Nephron (organoid): Measurements from ENCODE around the gene TMTC2.
A peak's percentile ranks its signal among the peaks of the same experiment; 100 is the strongest.

Source experiments
- H3K27ac Mint-ChIP-seq, 3 experiments: 2 replicates each; pipeline ENCODE4 v1.8.0; 2020; ENCODE audit warnings: mixed read lengths in 3 of 3, mild to moderate bottlenecking in 2 of 3, moderate library complexity in 1 of 3
- H3K27me3 Mint-ChIP-seq: 2 replicates; pipeline ENCODE4 v1.8.0; 2021; ENCODE audit warnings: low read depth, mild to moderate bottlenecking, moderate library complexity, mixed read lengths
- H3K36me3 Mint-ChIP-seq: 2 replicates; pipeline ENCODE4 v1.8.0; 2020; ENCODE audit warnings: low read depth, mixed read lengths
- H3K4me1 Mint-ChIP-seq: 2 replicates; pipeline ENCODE4 v1.8.0; 2020; ENCODE audit warnings: mixed read lengths
- H3K4me3 Mint-ChIP-seq, 3 experiments: 2 replicates each; pipeline ENCODE4 v1.8.0; 2020; ENCODE audit warnings: mild to moderate bottlenecking in 3 of 3, mixed read lengths in 3 of 3, moderate library complexity in 2 of 3
- H3K9me3 Mint-ChIP-seq: 2 replicates; pipeline ENCODE4 v1.8.0; 2020; ENCODE audit warnings: mixed read lengths
- TF ChIP-seq, protein P1 (sequence below), 3 experiments: fragments of 200-600 bp; sonication (generic); IDR thresholded peaks; one replicate each; pipeline ENCODE4 v1.5.0; 2021; ENCODE audit warnings: antibody characterized with exemption in 3 of 3; ENCODE audit not compliant: unreplicated experiment in 3 of 3

Gene TMTC2

DNA sequence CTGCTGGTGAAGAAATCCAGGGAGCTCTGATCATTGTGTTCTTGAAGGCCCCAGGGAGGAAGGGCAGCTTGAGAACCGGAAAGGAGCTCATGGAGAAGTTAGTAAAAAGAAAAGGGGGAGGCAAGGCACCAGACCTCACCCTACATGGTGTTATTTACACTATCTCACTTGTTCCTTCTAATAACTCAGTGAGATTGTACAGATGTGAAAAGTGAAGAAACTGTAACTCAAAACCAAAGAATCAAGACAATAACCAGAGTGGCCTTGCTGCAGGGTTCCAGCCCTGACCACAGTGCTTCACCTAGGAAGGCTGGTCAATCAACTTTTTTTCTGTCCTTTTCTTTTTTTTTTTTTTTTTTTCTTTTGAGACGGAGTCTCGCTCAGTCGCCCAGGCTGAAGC is 353.6 kb downstream of the TMTC2 start:
- TF ChIP-seq, protein P1, sequence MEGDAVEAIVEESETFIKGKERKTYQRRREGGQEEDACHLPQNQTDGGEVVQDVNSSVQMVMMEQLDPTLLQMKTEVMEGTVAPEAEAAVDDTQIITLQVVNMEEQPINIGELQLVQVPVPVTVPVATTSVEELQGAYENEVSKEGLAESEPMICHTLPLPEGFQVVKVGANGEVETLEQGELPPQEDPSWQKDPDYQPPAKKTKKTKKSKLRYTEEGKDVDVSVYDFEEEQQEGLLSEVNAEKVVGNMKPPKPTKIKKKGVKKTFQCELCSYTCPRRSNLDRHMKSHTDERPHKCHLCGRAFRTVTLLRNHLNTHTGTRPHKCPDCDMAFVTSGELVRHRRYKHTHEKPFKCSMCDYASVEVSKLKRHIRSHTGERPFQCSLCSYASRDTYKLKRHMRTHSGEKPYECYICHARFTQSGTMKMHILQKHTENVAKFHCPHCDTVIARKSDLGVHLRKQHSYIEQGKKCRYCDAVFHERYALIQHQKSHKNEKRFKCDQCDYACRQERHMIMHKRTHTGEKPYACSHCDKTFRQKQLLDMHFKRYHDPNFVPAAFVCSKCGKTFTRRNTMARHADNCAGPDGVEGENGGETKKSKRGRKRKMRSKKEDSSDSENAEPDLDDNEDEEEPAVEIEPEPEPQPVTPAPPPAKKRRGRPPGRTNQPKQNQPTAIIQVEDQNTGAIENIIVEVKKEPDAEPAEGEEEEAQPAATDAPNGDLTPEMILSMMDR (IDR thresholded peaks at IDR 0.05; ENCODE audit: unreplicated experiment in 3 of 3) = no peak
- H3K27me3 Mint-ChIP-seq = no peaks in the 10 kb centered on the region
- peaks cover 10% of the 10 kb centered on the region for H3K4me1 Mint-ChIP-seq
- no peaks in the 10 kb centered on the region for H3K36me3 Mint-ChIP-seq
- no peak overlapping the region for H3K27ac Mint-ChIP-seq
- no peak overlapping the region for H3K4me3 Mint-ChIP-seq
- no peaks in the 10 kb centered on the region for H3K9me3 Mint-ChIP-seq

DNA sequence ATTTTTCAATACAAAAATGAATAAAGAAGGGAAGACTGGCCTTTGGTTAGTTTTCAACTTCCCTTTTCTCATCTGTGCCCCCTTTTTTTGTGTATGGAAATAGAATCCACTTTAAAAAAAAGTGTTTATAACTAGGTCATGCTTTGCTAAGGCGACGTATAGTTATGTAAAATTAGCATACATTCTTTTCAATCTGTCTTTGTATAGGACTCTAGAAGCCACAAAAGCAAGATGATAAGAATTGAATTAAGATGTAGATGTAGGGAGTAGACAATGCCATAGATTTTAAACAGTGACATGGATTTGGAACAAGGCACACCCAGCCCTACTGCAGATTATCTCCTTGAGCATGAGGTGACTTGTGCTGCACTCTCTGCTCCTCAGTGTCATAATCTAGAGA is 354.3 kb downstream of the TMTC2 start:
- peaks cover 10% of the 10 kb centered on the region for H3K4me1 Mint-ChIP-seq
- TF ChIP-seq, protein P1 (IDR thresholded peaks at IDR 0.05; ENCODE audit: unreplicated experiment in 3 of 3) = no peak
- no peaks in the 10 kb centered on the region for H3K9me3 Mint-ChIP-seq
- H3K36me3 Mint-ChIP-seq = no peaks in the 10 kb centered on the region
- no peaks in the 10 kb centered on the region for H3K27me3 Mint-ChIP-seq
- no peak overlapping the region for H3K4me3 Mint-ChIP-seq
- H3K27ac Mint-ChIP-seq = no peak overlapping the region

DNA sequence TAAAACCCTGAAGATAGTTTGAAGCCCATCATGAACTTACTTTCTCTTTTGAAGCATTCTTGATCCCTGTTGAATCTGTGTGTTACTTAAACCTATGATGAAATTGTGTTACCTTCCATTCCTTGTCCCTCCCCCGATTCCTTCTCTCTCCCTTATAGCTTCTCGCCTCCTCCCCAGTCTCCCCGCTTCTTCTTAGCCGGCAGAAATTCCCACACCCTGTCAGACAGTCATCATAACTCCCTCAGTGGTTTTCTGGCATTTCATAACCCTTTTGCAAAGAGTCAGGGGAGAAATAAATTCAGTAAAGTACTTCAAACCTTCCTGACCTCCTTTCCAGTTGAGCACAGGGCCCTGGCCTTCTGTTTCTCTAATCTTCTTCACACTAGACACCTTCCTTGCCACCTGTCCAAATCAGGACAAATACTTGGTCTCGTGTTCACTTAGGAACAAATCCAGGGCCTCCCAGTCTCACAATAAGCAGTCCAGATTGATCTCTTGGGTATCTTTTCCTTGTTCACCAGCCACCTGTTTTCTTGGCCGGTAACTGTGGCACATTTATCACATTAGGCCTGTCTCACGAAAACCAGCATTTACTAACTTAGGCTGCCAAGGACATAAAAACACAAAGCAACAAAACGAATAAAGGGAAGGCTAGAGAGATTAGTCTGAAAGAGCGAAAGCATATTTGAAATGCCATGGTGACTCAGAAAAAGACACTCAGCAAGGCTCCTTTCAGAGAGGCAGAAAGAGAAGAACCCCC is 355.9 kb downstream of the TMTC2 start:
- Mint-ChIP-seq H3K27me3 (no peaks in the 10 kb centered on the region), H3K4me3 (no peak overlapping the region), H3K36me3 (no peaks in the 10 kb centered on the region), H3K9me3 (no peaks in the 10 kb centered on the region), H3K4me1 (peaks cover 10% of the 10 kb centered on the region), H3K27ac (peak overlapping the region; percentile 34 to 49 (median 37))
- TF ChIP-seq, protein P1 (IDR thresholded peaks at IDR 0.05; ENCODE audit: unreplicated experiment in 3 of 3) = no peak

DNA sequence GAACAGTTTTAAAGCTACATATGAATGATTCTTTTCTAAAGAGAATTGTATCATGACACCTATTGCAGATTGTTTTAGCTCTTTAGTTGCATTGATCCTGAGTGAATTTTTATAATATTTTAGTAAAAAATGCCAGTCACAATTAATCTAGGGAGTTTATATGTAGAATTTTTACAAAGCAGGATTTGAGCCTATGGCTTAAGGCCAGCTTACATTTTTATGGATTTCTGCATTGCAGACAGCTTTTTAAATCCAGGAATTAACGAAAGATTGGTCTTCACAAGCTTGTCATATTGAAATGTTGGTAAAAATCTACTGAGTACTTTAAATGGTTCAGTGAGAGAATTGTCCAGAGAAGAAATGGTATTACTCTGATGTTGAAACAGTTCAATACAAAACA is 358.0 kb downstream of the TMTC2 start:
- Mint-ChIP-seq H3K9me3 (no peaks in the 10 kb centered on the region), H3K27me3 (no peaks in the 10 kb centered on the region), H3K4me1 (peaks cover 10% of the 10 kb centered on the region), H3K27ac (no peak overlapping the region), H3K36me3 (peaks cover 4% of the 10 kb centered on the region), H3K4me3 (no peak overlapping the region)
- TF ChIP-seq, protein P1 (IDR thresholded peaks at IDR 0.05; ENCODE audit: unreplicated experiment in 3 of 3) = no peak

DNA sequence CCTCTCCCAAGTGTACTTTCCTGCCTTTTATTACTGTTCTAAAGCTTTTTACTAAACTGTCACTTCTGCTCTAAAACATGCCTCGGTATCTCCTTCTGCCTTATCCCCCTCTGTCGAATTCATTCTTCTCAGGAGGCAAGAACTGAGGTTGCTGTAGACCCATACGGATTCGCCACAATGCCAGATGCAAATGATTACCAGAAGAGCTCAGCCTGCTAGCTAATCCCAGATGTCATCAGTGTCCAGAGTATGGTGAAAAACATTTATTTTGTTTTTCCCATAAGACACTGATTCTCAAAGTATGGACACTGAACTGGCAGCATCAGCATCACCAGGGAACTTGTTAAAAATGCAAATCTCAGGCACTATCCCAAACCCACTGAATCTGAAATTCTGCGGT is 359.3 kb downstream of the TMTC2 start:
- H3K27me3 Mint-ChIP-seq = no peaks in the 10 kb centered on the region
- TF ChIP-seq, protein P1 (IDR thresholded peaks at IDR 0.05; ENCODE audit: unreplicated experiment in 3 of 3) = no peak

DNA sequence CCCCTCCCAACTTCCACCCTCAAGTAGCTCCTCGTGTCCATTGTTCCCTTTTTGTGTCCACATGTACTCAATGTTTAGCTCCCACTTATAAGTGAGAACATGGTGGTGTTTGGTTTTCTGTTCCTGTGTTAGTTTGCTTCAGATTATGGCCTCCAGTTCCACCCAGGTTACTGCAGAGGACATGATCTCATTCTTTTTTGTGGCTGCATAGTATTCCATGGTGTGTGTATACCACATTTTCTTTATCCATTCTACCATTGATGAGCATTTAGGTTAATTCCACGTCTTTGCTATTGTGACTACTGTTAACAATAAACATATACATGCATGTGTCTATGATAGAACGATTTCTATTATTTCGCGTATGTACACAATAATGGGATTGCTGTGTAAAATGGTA is 362.6 kb downstream of the TMTC2 start:
- TF ChIP-seq, protein P1 (IDR thresholded peaks at IDR 0.05; ENCODE audit: unreplicated experiment in 3 of 3) = no peak
- Mint-ChIP-seq H3K4me3 (no peak overlapping the region), H3K27me3 (no peaks in the 10 kb centered on the region), H3K27ac (no peak overlapping the region), H3K9me3 (no peaks in the 10 kb centered on the region), H3K4me1 (no peaks in the 10 kb centered on the region), H3K36me3 (peaks cover 13% of the 10 kb centered on the region)

More for the DNA sequence above, 359.3 kb downstream of the TMTC2 start:
- Mint-ChIP-seq H3K4me1 (peaks cover 10% of the 10 kb centered on the region), H3K4me3 (no peak overlapping the region), H3K27ac (no peak overlapping the region), H3K9me3 (no peaks in the 10 kb centered on the region), H3K36me3 (peaks cover 4% of the 10 kb centered on the region)
